ENCODE data around the gene ACOXL. TPM values are rescaled to one million over a fixed set of nuclear protein-coding genes. Genes with fewer than 3 reads are reported as not detected.

The ACOXL gene
- total and polyA plus RNA-seq, 3 donors from 2014 or later, result 4.9 to 7.9 (median 5.3) TPM

GRCh38 chr2:110990440-110990839, 258.1 kb downstream of the ACOXL start:
- H3K27ac ChIP-seq, result no peak overlapping the region
- DNase-seq, result no peak
- H3K36me3 ChIP-seq (ENCODE audit: low read depth, missing control alignments), result no peaks in the 10 kb centered on the region
- no peak for TF ChIP-seq CTCF (IDR thresholded peaks at IDR 0.05)
- TF ChIP-seq POLR2A (IDR thresholded peaks at IDR 0.05), result no peak
- no peaks in the 10 kb centered on the region for H3K4me1 ChIP-seq
- intact Hi-C loops (cut with DNase I; ENCODE audit: low total_unique reads), result no loop called here
- H3K4me3 ChIP-seq, result no peak overlapping the region
- no peaks in the 10 kb centered on the region for H3K9me3 ChIP-seq
- WGBS, 2 donors, result 89 to 93% methylated on average over 2 of the region's 2 CpGs
- H3K27me3 ChIP-seq, result no peaks in the 10 kb centered on the region

GRCh38 chr2:110991911-110992310, 259.5 kb downstream of the ACOXL start:
- DNase-seq, result no peak
- no peak for TF ChIP-seq POLR2A (IDR thresholded peaks at IDR 0.05)
- TF ChIP-seq CTCF (IDR thresholded peaks at IDR 0.05), result no peak
- no peaks in the 10 kb centered on the region for H3K9me3 ChIP-seq
- H3K27me3 ChIP-seq, result no peaks in the 10 kb centered on the region
- no peaks in the 10 kb centered on the region for H3K36me3 ChIP-seq (ENCODE audit: low read depth, missing control alignments)
- no peak overlapping the region for H3K4me3 ChIP-seq
- WGBS, 2 donors, result 57 to 60% methylated on average over 5 of the region's 5 CpGs
- H3K27ac ChIP-seq, result no peak overlapping the region
- intact Hi-C loops (cut with DNase I; ENCODE audit: low total_unique reads), result no loop called here
- H3K4me1 ChIP-seq, result no peaks in the 10 kb centered on the region

GRCh38 chr2:110992886-110993285, 260.5 kb downstream of the ACOXL start:
- Histone ChIP-seq H3K27ac (no peak overlapping the region), H3K36me3 (ENCODE audit: low read depth, missing control alignments) (no peaks in the 10 kb centered on the region), H3K9me3 (no peaks in the 10 kb centered on the region), H3K4me1 (no peaks in the 10 kb centered on the region), H3K27me3 (no peaks in the 10 kb centered on the region), H3K4me3 (no peak overlapping the region)
- 88 to 94% methylated on average over 2 of the region's 2 CpGs for WGBS, 2 donors
- DNase-seq, result no peak
- intact Hi-C loops (cut with DNase I; ENCODE audit: low total_unique reads), result no loop called here
- no peak for TF ChIP-seq CTCF (IDR thresholded peaks at IDR 0.05)
- TF ChIP-seq POLR2A (IDR thresholded peaks at IDR 0.05), result no peak

- H3K27me3 ChIP-seq, result no peaks in the 10 kb centered on the region
- no peaks in the 10 kb centered on the region for H3K4me1 ChIP-seq
- no peak for DNase-seq
- H3K9me3 ChIP-seq, result no peaks in the 10 kb centered on the region
- WGBS, 2 donors, result 77 to 78% methylated on average over 4 of the region's 4 CpGs
- intact Hi-C loops (cut with DNase I; ENCODE audit: low total_unique reads), result no loop called here
- TF ChIP-seq CTCF (IDR thresholded peaks at IDR 0.05), result no peak
- no peak for TF ChIP-seq POLR2A (IDR thresholded peaks at IDR 0.05)
- no peak overlapping the region for H3K27ac ChIP-seq
- H3K36me3 ChIP-seq (ENCODE audit: low read depth, missing control alignments), result no peaks in the 10 kb centered on the region
- H3K4me3 ChIP-seq, result no peak overlapping the region
Observed at GRCh38 chr2:110993557-110994231, 261.3 kb downstream of the ACOXL start.

Data from testis (tissue), 3 donors.